Amniotic epithelial cell (primary cell): ENCODE data around the gene GBGT1.

ENCODE experiments used
- DNase-seq: peaks from one replicate; pipeline ENCODE4 v3.0.0-alpha.2; 2010; ENCODE audit warnings: low read depth

GBGT1 gene

DNA sequence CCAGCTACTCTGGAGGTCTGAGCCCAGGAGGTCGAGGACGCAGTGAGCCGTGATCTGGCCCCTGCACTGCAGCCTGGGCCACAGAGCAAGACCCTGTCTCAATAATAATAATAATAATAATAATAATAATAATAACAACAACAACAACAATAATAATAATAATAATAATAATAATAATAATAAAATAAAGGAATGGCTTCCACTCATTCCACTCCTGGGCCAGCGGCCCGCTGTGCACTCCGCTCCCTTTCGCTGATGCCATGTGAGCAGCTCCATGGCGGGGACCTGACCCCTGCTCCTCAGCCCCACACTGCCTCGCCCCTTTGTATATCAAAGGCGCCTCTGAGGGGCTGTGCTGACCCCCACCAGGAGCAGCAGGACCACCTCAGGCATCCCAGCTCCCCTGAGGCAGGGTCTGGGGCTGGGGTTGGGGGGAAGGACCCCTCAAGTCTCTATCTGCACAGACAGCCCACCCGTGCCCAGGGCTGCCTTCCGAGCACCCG, 20.0 kb downstream of the GBGT1 start:
- no peak for DNase-seq

- DNase-seq: no peak
Observed at GRCh38 chr9:133142684-133143622, 20.8 kb downstream of the GBGT1 start.

GRCh38 chr9:133141833-133142595, 21.7 kb downstream of the GBGT1 start:
- no peak for DNase-seq

DNA sequence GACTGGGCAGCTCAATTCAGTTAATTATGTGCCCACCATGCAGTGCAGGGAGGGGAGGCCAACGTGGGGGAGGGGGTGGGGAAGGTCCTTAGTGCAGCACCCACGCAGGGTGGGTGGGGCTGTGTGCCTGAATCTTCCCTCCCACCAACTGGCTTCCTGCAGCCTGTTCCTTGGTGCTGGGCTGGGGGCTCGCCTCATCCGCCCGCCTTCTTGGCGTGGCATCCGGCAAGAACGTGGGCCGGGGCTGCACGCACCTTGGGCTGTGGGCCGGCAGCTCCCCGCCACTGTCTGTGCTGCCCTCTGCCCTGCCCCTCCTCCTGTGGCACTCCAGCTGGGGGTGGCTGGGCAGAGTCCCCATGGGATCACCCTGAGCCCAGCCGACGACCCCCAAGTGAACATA, 23.1 kb downstream of the GBGT1 start:
- DNase-seq: no peak

DNA sequence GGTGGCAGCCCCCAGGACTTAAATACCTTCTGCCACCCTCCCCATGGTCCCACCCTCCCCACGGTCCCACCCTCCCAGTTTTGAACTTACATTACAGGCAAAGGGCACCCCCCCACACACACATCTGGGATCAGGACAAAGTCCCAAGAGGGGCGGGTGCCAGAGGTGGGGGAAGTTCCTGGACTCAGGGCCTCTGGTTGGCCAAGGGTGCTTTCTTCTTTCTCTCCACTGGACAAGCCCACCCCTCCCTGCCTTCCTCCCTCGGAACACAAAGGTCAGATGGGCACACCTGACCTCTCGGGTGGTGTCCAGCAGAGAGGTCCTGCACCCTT, 23.6 kb downstream of the GBGT1 start:
- DNase-seq: no peak

DNA sequence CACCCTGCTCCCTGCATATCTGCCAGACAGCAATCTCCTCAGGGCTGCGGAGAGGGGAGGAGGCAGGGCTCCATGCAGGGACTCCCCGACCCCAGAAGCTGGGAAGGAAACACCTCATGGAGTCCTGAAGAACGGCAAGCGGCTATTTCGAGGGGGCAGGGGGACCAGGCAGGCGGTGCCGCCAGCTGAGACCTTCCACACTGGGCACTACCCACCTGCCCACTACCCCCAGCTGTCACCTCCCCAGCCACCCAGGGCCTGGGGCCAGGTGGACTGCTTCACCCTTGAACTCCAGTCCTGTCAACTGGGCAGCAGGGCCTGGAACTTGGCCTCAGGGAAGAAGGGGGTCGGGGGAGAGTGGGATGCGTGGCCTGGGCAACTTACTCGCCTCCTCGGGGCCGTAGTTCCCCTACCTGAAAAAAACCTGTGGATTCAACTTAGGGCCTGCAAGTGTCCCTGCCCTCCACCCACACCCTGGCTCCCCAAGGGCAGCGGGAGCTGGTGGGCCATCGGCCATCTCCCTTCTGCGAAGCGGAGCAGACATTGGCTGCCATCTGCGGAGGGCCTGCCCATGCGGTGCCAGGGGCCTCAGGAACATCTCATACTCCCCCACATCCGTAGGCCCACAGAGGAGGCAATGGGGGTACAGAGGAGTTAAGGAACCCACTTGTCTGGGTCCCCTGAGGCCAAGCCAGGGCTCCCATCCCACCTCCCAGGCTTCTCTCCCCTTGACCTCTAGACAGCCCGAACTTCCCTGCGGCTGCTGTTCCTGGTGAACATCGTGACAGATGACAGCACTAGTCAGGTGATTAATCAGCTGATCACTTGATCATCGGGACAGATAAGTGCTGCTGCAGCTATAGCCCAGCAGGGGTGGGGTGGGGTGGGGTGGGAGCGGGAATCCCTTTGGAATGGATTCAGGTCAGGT, 24.2 kb downstream of the GBGT1 start:
- no peak for DNase-seq

DNA sequence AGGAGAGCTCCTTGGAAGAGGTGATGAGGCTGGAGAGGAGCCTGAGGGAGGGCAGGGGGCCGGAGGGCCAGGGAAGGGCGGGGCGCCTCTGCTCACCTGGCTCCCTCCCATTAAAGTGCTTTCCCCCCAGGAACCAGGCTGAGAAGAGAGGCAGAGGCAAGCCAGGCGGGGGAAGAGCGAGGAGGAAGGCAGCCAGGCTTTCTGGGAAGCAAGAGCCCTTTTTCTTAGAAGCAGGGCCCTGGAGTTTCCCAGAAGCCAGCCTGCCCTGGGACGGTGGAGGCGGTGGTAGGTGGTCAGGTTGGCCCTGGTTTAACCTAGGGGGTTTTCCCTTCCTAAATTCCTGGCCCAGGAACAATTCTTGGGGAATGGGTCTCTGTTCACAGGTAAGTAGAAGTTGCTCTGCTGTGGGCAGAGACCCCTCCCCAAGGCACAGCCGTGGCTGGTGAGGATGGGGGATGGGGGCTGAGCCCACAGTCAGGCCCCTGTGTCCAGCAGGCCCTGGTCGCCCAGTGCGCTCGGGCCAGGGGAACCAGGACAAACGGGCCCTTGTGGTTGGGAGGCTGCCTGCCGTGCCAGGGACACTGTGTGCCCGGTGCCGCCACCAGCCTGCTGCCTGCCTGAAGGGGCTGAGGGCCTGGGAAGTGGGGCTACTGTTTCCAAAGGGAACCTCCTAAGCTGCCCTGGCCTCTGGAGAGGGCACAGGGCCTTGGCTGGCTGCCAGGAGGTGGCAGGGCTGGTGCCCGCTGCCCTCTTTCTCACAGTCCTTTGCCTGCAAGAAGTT, 26.1 kb downstream of the GBGT1 start:
- no peak for DNase-seq

- DNase-seq: peak; percentile 86
Observed at GRCh38 chr9:133135146-133135745, 28.5 kb downstream of the GBGT1 start.

DNA sequence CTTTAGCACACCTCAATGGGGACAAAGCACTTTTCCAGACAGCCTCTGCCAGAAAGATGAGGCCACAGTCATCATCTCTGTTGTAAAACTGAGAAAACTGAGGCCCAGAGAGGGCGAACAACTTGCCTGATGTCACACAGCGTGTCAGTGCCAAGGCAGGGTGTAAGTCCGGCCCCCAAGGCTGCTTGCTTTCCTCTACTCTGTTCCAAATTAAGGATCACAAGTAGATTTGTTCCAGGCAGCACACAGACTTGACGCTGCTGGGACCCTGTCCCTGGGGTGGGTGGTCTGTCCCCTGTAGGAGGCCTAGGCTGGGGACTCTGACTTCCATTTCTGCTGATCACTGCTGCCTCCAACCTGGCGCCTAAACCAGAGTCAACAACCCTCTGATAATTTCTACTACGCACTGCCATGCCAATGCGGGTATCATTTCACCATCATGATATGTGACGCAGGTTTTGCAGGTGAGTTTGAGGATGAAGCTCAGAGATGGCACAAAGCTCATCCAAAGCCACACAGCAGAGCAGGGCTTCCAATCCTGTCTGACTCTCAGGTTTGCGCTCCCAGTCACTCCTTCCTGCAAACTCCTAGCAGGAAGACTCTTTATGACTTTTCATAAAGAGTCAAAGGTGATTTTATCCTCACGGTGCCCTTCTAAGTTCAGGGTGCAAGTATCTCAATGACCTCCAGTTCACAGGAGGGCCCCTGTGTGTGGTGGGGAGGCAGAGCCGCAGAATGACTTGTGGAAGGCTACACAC, 29.1 kb downstream of the GBGT1 start:
- no peak for DNase-seq

DNA sequence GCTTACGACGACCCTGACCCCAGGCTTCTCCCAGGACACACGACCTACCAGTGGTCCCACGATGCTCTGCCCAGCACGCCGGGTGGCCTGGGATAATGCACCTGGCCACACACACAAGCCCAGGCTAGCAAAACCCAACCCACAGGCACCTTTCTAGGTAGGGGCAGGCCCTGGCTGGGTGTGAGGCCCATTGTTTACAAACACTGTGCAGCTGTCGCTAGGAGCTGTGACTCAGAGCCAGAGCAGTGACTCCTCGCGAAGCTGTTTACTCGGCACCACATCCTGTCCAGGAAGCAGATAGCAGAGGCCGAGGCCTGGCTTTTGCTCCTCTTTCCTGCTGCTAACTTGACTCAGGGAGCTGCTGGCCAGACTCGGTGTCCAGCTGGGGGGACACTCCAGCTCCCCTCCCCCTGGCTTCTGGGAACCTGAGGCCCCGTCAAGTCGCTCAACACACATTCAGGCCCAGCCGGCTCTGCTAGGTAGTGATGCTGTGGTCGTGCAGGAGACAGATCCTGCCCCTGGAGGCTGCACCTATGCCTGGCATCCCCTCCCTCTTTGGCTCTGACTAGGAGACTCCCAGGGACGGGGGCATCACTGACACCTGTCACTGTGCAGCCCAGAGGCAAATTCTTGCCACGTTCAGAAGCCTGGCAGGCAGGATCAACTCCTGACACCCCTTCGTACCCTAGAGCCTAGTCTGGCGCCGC, 29.9 kb downstream of the GBGT1 start:
- peak; percentile 97 for DNase-seq

DNA sequence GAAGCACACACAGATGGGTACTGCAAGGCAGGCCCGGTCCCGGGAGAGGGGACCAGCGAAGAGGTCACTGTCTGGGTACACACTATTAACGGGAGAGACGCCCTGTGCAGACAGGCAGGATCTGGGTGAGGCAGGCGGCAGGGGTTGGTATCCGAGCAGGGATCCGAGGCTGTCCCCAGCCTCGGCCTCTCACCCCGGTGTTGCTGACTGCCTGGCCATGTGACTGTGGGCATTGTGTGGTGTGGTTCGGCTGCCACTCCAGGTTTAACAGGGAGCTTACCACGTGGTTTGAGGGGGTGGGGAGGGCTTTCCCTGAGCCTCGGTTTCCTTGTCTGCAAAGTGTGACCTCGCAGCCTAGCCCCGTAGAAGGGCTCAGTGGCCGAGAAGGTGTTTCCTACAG, 31.5 kb downstream of the GBGT1 start:
- no peak for DNase-seq

DNA sequence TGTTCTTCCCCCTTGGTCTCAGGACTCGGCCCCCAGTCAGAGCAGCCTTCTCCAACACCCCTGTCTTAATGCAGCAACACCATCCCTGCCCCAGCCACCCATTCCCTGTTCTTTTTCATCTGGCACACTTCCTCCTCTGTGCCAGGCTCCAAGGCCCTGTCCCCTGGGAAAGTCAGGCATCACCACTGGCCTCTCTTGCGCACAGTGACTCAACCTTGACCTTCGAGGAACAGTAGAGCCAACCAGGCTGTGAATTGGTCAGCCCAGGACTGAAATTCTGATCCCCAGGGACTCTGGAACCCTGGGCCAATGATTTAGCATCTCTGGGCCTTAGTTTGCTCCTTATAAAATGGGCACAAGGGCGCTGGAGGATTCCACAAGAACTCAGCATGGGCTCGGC, 32.2 kb downstream of the GBGT1 start:
- DNase-seq: no peak

GRCh38 chr9:133130685-133131244, 32.9 kb downstream of the GBGT1 start:
- DNase-seq: no peak

DNA sequence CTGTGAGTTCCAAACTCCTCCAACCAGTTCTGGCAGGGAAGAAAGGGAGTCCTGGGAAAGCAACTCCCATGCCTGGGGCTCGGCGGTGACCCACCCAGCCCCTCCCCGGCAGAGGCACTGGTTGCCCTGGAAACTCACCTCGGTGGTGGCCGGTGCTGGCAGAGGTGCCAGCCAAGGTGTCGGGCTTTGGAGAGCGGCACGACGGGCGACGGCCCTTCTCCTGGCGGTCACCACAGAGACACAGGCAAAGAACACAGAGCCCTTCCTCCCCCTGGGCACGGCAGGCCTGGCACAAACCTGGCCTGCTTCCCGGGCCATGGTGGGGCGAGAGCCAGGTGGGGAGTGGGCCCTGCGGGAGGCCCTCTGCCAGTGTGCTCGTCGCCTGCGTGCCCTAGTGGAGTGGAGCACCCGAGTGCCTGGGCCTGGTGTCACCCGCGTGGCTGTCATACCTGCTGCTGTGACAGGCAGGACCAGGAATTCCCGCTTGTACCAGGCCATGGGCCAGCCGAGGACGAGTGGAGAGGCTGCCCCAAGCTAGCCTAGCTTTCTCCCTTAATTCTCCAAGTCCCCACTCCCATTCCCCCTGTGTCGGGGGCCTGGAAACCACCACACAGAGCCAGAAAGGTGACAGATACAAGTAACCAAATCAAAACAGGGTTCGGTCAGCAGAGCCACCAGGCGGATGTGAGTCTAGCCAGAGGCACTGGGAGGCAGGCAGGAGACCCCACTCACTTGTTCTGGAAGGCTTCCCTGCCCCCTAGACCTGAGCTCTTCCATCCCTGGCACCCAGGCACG, 34.5 kb downstream of the GBGT1 start:
- no peak for DNase-seq

- DNase-seq: no peak
Observed at GRCh38 chr9:133128152-133128551, 35.6 kb downstream of the GBGT1 start.

DNA sequence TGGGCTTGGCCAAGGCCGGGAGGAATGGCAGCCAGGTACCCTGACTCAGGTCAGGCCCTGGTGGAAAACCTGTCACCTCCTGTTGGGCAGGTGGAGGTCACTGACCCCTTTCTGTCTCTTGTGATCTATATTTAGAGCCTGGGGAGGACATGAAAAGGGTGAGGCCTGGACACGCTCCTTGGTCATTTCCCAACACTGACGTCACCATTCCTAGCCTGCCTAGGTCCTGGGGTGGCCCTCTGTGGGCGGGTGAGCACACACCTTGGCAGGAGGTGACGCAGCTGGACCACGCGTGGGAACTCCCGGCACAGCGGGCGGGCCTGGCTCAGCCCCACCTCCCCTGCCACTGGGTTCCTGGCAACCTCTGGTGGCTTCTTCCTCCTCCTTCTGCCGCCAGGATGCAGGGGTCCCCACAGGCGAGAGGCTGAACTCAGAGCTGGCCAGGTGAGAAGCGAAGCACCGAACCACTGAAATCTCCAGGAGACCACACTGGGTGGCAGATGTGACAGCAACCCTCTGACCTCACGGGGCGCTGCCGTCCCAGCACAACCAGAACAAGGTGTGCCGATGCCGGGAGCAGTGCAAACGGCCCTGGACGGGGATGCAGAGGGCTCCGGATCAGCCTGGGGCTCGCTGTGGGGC, 36.3 kb downstream of the GBGT1 start:
- no peak for DNase-seq

- no peak for DNase-seq
Observed at GRCh38 chr9:133126697-133127339, 36.9 kb downstream of the GBGT1 start.
